K562 (cell line): Measurements from ENCODE around the gene EEPD1.

Experiments
- ELF2 ChIP-seq: fragments of 250-450 bp; sonication (Bioruptor Pico); IDR thresholded peaks from 2 replicates; pipeline ENCODE4 v1.5.0; 2021; ENCODE audit warnings: mild to moderate bottlenecking
- ESRRB ChIP-seq: fragments of 250-450 bp; sonication (Bioruptor Pico); IDR thresholded peaks from 2 replicates; pipeline ENCODE4 v1.5.0; 2020; ENCODE audit warnings: mild to moderate bottlenecking, moderate library complexity, borderline replicate concordance
- FOXJ3 ChIP-seq: sonication (generic); formaldehyde crosslinking; IDR thresholded peaks from 2 replicates; pipeline ENCODE4 v1.4.0; 2020; ENCODE audit warnings: mild to moderate bottlenecking, missing genetic modification reagents
- JUND ChIP-seq, 2 experiments: IDR thresholded peaks; 2 replicates in 1 of 2; 3 replicates in 1 of 2; pipeline ENCODE4 v1.6.1; 2011; ENCODE audit warnings: borderline replicate concordance in 2 of 2, low read depth in 2 of 2, low read length in 2 of 2, improper control_type of control experiment in 1 of 2, missing biosample characterization in 1 of 2, missing genetic modification characterization in 1 of 2, missing genetic modification reagents in 1 of 2
- KDM1A ChIP-seq, 2 experiments: fragments of 450-650 bp; IDR thresholded peaks; 2 replicates each; pipeline ENCODE4 v1.6.1; 2016; ENCODE audit warnings: mild to moderate bottlenecking in 2 of 2
- POLR2AphosphoS5 ChIP-seq: IDR thresholded peaks from 2 replicates; pipeline ENCODE4 v1.6.1; 2011; ENCODE audit warnings: mild to moderate bottlenecking, low read depth, low read length, moderate library complexity; ENCODE audit not compliant: control insufficient read depth, insufficient read depth
- SREBF1 ChIP-seq: fragments of 150-350 bp; IDR thresholded peaks from 2 replicates; pipeline ENCODE4 v1.6.1; 2014; ENCODE audit warnings: antibody characterized with exemption, low read depth, low read length, borderline replicate concordance
- TARDBP ChIP-seq: fragments of 450-650 bp; IDR thresholded peaks from 2 replicates; pipeline ENCODE4 v1.6.1; 2016
- ZNF551 ChIP-seq: fragments of 250-450 bp; sonication (Bioruptor Pico); IDR thresholded peaks from 2 replicates; pipeline ENCODE4 v1.5.0; 2021; ENCODE audit warnings: mild to moderate bottlenecking, moderate library complexity
- TF ChIP-seq, protein P1 (sequence below), 3 experiments: IDR thresholded peaks in 2 of 3; conservative IDR thresholded peaks in 1 of 3; 2 replicates each; pipeline ENCODE4 v1.5.1; 2011 to 2012; ENCODE audit warnings: low read length in 3 of 3, mild to moderate bottlenecking in 3 of 3, control low read depth in 2 of 3, improper control_type of control experiment in 1 of 3, inconsistent platforms in 1 of 3, low read depth in 1 of 3, mixed read lengths in 1 of 3, moderate library complexity in 1 of 3; ENCODE audit not compliant: insufficient read depth in 2 of 3
- TF ChIP-seq, protein P2 (sequence below): sonication (generic); formaldehyde crosslinking; IDR thresholded peaks from 2 replicates; pipeline ENCODE4 v1.8.0; 2023; ENCODE audit warnings: mild to moderate bottlenecking, missing genetic modification reagents
- TF ChIP-seq, protein P3 (sequence below): fragments of 450-650 bp; formaldehyde crosslinking; IDR thresholded peaks from 2 replicates; pipeline ENCODE4 v1.4.0; 2022; ENCODE audit warnings: missing genetic modification characterization
- TF ChIP-seq, protein P4 (sequence below): fragments of 250-450 bp; sonication (Bioruptor Pico); IDR thresholded peaks from 2 replicates; pipeline ENCODE4 v1.8.0; 2022; ENCODE audit warnings: moderate library complexity, mild to moderate bottlenecking, inconsistent platforms
- TF ChIP-seq, protein P5 (sequence below), 2 experiments: fragments of 450-650 bp; formaldehyde crosslinking in 1 of 2; IDR thresholded peaks; 2 replicates each; pipeline versions ENCODE4 v1.4.0 to v1.6.1; 2014 to 2020; ENCODE audit warnings: mild to moderate bottlenecking in 2 of 2, borderline replicate concordance in 1 of 2, low read depth in 1 of 2

DNA sequence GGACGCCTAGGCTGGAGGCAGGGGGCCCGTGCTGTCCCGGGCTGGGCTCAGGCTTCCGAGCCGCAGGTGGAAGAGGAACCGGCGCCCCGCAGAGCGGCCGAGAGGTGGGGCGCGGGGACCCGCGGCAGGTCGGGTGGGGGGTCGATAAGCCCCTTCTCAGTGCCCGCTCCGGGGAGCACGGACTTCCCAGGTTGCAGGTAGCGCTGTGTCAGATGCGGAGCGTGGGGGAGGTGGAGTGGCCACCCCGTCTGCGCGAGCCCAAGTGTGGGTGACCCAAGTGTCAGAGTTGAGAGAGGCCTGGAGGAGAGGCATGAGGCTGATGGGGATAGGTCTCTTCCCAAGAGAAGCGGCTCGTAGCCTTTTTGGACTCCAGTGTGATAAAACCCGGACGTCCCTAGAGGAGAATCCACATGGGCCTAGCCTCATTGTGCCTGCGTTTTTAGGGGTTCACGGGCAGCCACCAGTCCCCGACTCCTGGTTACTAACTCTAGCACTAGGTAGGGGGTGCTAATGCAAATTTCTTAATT lies 580 bp downstream of the EEPD1 start:
- TF ChIP-seq, protein P1, sequence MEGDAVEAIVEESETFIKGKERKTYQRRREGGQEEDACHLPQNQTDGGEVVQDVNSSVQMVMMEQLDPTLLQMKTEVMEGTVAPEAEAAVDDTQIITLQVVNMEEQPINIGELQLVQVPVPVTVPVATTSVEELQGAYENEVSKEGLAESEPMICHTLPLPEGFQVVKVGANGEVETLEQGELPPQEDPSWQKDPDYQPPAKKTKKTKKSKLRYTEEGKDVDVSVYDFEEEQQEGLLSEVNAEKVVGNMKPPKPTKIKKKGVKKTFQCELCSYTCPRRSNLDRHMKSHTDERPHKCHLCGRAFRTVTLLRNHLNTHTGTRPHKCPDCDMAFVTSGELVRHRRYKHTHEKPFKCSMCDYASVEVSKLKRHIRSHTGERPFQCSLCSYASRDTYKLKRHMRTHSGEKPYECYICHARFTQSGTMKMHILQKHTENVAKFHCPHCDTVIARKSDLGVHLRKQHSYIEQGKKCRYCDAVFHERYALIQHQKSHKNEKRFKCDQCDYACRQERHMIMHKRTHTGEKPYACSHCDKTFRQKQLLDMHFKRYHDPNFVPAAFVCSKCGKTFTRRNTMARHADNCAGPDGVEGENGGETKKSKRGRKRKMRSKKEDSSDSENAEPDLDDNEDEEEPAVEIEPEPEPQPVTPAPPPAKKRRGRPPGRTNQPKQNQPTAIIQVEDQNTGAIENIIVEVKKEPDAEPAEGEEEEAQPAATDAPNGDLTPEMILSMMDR (IDR thresholded peaks at IDR 0.05 in 2 of 3, conservative IDR thresholded peaks at IDR 0.05 in 1 of 3; ENCODE audit: insufficient read depth in 2 of 3, low read depth in 1 of 3, low read length in 3 of 3), result no peak
- TF ChIP-seq, protein P2, sequence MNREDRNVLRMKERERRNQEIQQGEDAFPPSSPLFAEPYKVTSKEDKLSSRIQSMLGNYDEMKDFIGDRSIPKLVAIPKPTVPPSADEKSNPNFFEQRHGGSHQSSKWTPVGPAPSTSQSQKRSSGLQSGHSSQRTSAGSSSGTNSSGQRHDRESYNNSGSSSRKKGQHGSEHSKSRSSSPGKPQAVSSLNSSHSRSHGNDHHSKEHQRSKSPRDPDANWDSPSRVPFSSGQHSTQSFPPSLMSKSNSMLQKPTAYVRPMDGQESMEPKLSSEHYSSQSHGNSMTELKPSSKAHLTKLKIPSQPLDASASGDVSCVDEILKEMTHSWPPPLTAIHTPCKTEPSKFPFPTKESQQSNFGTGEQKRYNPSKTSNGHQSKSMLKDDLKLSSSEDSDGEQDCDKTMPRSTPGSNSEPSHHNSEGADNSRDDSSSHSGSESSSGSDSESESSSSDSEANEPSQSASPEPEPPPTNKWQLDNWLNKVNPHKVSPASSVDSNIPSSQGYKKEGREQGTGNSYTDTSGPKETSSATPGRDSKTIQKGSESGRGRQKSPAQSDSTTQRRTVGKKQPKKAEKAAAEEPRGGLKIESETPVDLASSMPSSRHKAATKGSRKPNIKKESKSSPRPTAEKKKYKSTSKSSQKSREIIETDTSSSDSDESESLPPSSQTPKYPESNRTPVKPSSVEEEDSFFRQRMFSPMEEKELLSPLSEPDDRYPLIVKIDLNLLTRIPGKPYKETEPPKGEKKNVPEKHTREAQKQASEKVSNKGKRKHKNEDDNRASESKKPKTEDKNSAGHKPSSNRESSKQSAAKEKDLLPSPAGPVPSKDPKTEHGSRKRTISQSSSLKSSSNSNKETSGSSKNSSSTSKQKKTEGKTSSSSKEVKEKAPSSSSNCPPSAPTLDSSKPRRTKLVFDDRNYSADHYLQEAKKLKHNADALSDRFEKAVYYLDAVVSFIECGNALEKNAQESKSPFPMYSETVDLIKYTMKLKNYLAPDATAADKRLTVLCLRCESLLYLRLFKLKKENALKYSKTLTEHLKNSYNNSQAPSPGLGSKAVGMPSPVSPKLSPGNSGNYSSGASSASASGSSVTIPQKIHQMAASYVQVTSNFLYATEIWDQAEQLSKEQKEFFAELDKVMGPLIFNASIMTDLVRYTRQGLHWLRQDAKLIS (CRISPR knock-in tag), result no peak
- TF ChIP-seq KDM1A (IDR thresholded peaks at IDR 0.05) (no peak), ZNF551 (CRISPR knock-in tag) (no peak), TARDBP (no peak), POLR2AphosphoS5 (no peak), JUND (IDR thresholded peaks at IDR 0.05; ENCODE audit: borderline replicate concordance, low read depth, low read length) (no peak), JUND (tag; IDR thresholded peaks at IDR 0.05; ENCODE audit: borderline replicate concordance, low read depth, low read length) (no peak), FOXJ3 (CRISPR knock-in tag) (no peak), ELF2 (CRISPR knock-in tag) (no peak), SREBF1 (no peak), ESRRB (CRISPR knock-in tag) (no peak)
- TF ChIP-seq, protein P3, sequence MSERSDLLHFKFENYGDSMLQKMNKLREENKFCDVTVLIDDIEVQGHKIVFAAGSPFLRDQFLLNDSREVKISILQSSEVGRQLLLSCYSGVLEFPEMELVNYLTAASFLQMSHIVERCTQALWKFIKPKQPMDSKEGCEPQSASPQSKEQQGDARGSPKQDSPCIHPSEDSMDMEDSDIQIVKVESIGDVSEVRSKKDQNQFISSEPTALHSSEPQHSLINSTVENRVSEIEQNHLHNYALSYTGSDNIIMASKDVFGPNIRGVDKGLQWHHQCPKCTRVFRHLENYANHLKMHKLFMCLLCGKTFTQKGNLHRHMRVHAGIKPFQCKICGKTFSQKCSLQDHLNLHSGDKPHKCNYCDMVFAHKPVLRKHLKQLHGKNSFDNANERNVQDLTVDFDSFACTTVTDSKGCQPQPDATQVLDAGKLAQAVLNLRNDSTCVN (CRISPR knock-in tag), result no peak
- TF ChIP-seq, protein P4, sequence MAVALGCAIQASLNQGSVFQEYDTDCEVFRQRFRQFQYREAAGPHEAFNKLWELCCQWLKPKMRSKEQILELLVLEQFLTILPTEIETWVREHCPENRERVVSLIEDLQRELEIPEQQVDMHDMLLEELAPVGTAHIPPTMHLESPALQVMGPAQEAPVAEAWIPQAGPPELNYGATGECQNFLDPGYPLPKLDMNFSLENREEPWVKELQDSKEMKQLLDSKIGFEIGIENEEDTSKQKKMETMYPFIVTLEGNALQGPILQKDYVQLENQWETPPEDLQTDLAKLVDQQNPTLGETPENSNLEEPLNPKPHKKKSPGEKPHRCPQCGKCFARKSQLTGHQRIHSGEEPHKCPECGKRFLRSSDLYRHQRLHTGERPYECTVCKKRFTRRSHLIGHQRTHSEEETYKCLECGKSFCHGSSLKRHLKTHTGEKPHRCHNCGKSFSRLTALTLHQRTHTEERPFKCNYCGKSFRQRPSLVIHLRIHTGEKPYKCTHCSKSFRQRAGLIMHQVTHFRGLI (CRISPR knock-in tag), result no peak
- TF ChIP-seq, protein P5, sequence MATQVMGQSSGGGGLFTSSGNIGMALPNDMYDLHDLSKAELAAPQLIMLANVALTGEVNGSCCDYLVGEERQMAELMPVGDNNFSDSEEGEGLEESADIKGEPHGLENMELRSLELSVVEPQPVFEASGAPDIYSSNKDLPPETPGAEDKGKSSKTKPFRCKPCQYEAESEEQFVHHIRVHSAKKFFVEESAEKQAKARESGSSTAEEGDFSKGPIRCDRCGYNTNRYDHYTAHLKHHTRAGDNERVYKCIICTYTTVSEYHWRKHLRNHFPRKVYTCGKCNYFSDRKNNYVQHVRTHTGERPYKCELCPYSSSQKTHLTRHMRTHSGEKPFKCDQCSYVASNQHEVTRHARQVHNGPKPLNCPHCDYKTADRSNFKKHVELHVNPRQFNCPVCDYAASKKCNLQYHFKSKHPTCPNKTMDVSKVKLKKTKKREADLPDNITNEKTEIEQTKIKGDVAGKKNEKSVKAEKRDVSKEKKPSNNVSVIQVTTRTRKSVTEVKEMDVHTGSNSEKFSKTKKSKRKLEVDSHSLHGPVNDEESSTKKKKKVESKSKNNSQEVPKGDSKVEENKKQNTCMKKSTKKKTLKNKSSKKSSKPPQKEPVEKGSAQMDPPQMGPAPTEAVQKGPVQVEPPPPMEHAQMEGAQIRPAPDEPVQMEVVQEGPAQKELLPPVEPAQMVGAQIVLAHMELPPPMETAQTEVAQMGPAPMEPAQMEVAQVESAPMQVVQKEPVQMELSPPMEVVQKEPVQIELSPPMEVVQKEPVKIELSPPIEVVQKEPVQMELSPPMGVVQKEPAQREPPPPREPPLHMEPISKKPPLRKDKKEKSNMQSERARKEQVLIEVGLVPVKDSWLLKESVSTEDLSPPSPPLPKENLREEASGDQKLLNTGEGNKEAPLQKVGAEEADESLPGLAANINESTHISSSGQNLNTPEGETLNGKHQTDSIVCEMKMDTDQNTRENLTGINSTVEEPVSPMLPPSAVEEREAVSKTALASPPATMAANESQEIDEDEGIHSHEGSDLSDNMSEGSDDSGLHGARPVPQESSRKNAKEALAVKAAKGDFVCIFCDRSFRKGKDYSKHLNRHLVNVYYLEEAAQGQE (IDR thresholded peaks at IDR 0.05; ENCODE audit: borderline replicate concordance), result no peak
- TF ChIP-seq, protein P5 (CRISPR knock-in tag; IDR thresholded peaks at IDR 0.05; ENCODE audit: low read depth), result no peak
